ENCODE data around the gene IL1B. TPM values are rescaled to one million over a fixed set of nuclear protein-coding genes. Genes with fewer than 3 reads are reported as not detected.

The IL1B gene
- total RNA-seq, 1 experiment from 2014 or later: not detected

DNA sequence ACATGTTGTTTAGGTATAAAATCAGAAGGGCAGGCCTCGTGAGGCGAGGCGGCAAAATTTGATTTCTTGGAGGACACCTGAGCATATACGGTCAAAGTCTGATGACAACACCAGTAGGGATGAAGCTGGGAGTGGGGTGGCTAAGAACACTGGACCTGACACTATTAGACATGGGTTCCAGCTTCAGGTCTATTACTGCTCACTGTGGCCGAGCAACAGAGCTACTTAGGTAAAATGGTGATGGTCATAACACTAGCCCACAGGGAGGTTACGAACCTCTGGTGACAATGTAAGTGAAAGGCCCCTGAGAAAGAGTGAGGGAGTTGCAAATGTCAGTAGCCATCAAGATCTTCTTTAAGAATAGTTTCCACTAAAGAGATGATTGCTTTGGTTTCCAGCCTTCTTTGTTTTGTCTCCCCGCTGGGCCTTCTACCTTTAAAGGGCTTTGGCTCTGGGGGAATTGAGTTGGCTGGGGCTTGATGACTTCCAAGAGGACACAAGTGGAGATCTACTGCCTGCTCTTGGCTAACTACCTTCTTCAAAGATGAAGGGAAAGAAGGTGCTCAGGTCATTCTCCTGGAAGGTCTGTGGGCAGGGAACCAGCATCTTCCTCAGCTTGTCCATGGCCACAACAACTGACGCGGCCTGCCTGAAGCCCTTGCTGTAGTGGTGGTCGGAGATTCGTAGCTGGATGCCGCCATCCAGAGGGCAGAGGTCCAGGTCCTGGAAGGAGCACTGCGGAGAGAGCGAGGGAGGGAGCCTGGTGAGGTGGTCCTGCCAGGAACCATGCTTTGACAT lies 3.5 kb downstream of the IL1B start:
- POLR2A ChIA-PET: no interaction called here

DNA sequence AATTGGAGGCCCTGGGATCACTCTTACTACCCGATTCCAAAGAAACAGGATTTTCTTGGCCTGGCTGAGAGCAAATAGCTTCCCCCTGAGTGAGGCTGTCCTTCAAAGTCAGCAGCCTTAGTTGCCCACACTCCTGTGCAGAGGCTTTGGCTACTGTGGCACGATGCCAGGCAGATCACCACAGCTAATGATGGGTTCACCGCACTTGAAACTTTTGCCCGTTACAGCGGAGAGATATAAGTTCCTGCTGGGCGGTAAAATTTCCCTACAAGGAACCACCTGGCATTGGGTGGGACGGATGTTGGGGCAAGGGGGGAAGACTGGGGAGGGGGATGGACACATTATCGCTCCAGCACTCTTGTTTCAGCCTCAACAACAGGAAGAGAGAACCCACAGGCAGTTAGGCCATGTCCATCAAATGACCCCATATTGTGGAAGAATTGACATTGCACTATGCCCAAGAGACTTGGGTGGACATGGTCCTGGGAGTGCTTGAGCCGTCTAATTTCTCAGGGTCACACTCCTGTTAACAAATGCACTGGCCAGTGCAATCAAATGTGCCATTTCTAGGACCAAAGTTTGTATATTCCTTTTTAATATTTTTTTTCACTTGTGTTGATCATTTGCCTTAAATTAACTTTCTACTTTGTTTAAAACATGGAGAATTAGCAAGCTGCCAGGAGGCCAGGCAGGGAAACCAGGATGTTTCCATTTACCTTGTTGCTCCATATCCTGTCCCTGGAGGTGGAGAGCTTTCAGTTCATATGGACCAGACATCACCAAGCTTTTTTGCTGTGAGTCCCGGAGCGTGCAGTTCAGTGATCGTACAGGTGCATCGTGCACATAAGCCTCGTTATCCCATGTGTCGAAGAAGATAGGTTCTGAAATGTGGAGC lies 4.4 kb downstream of the IL1B start:
- ATAC-seq (no peak), DNase-seq (ENCODE audit: low read depth, low spot score) (no peak)
- in situ Hi-C loops (cut with HindIII; ENCODE audit: low pct_unique_long_range_greater_than_20kb, low sequenced_read_pairs) (no loop called here), intact Hi-C loops (cut with micrococcal nuclease; ENCODE audit: unreplicated experiment) (no loop called here)
- H3K4me1 ChIP-seq (ENCODE audit: control insufficient read depth, insufficient read depth, low read length): no peaks in the 10 kb centered on the region
- TF ChIP-seq SIN3A (IDR thresholded peaks at IDR 0.05; ENCODE audit: borderline replicate concordance, insufficient read depth, low read depth, low read length) (no peak), POLR2AphosphoS5 (IDR thresholded peaks at IDR 0.05; ENCODE audit: low read depth, low read length) (no peak), TCF7L2 (IDR thresholded peaks at IDR 0.05; ENCODE audit: low read depth, low read length) (no peak)
- TF ChIP-seq, protein P1, sequence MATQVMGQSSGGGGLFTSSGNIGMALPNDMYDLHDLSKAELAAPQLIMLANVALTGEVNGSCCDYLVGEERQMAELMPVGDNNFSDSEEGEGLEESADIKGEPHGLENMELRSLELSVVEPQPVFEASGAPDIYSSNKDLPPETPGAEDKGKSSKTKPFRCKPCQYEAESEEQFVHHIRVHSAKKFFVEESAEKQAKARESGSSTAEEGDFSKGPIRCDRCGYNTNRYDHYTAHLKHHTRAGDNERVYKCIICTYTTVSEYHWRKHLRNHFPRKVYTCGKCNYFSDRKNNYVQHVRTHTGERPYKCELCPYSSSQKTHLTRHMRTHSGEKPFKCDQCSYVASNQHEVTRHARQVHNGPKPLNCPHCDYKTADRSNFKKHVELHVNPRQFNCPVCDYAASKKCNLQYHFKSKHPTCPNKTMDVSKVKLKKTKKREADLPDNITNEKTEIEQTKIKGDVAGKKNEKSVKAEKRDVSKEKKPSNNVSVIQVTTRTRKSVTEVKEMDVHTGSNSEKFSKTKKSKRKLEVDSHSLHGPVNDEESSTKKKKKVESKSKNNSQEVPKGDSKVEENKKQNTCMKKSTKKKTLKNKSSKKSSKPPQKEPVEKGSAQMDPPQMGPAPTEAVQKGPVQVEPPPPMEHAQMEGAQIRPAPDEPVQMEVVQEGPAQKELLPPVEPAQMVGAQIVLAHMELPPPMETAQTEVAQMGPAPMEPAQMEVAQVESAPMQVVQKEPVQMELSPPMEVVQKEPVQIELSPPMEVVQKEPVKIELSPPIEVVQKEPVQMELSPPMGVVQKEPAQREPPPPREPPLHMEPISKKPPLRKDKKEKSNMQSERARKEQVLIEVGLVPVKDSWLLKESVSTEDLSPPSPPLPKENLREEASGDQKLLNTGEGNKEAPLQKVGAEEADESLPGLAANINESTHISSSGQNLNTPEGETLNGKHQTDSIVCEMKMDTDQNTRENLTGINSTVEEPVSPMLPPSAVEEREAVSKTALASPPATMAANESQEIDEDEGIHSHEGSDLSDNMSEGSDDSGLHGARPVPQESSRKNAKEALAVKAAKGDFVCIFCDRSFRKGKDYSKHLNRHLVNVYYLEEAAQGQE (IDR thresholded peaks at IDR 0.05; ENCODE audit: insufficient read depth in 1 of 2, low read depth in 2 of 2, low read length in 1 of 2): no peak
- TF ChIP-seq, protein P2, sequence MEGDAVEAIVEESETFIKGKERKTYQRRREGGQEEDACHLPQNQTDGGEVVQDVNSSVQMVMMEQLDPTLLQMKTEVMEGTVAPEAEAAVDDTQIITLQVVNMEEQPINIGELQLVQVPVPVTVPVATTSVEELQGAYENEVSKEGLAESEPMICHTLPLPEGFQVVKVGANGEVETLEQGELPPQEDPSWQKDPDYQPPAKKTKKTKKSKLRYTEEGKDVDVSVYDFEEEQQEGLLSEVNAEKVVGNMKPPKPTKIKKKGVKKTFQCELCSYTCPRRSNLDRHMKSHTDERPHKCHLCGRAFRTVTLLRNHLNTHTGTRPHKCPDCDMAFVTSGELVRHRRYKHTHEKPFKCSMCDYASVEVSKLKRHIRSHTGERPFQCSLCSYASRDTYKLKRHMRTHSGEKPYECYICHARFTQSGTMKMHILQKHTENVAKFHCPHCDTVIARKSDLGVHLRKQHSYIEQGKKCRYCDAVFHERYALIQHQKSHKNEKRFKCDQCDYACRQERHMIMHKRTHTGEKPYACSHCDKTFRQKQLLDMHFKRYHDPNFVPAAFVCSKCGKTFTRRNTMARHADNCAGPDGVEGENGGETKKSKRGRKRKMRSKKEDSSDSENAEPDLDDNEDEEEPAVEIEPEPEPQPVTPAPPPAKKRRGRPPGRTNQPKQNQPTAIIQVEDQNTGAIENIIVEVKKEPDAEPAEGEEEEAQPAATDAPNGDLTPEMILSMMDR (IDR thresholded peaks at IDR 0.05): no peak
- H3K36me3 ChIP-seq (ENCODE audit: control insufficient read depth, insufficient read depth, low read length): no peaks in the 10 kb centered on the region
- peaks cover 2% of the 10 kb centered on the region; the same call in 1 of the 2 replicates for H3K27me3 ChIP-seq (ENCODE audit: control insufficient read depth, insufficient read depth, low read length)
- POLR2A ChIA-PET: no interaction called here
- no peak overlapping the region for H3K4me3 ChIP-seq (ENCODE audit: low read depth in 2 of 2, low read length in 2 of 2)
- no peak overlapping the region for H3K27ac ChIP-seq (ENCODE audit: low read length)
- no peaks in the 10 kb centered on the region for H3K9me3 ChIP-seq (ENCODE audit: control insufficient read depth, insufficient read depth, low read depth, low read length)
- CTCF ChIA-PET: no interaction called here
- no TSS peak for BruUV-seq (replicated peaks)

More for the DNA sequence above, 3.5 kb downstream of the IL1B start:
- intact Hi-C loops (cut with micrococcal nuclease; ENCODE audit: unreplicated experiment): no loop called here
- no peaks in the 10 kb centered on the region for H3K36me3 ChIP-seq (ENCODE audit: control insufficient read depth, insufficient read depth, low read length)
- no peaks in the 10 kb centered on the region for H3K4me1 ChIP-seq (ENCODE audit: control insufficient read depth, insufficient read depth, low read length)
- ATAC-seq (no peak), DNase-seq (ENCODE audit: low read depth, low spot score) (no peak)
- CTCF ChIA-PET: no interaction called here
- no peak overlapping the region for H3K27ac ChIP-seq (ENCODE audit: low read length)
- peaks cover 2% of the 10 kb centered on the region; the same call in 1 of the 2 replicates for H3K27me3 ChIP-seq (ENCODE audit: control insufficient read depth, insufficient read depth, low read length)
- TF ChIP-seq SIN3A (IDR thresholded peaks at IDR 0.05; ENCODE audit: borderline replicate concordance, insufficient read depth, low read depth, low read length): no peak
- TF ChIP-seq, protein P2 (IDR thresholded peaks at IDR 0.05): no peak
- TF ChIP-seq, protein P1 (IDR thresholded peaks at IDR 0.05; ENCODE audit: insufficient read depth in 1 of 2, low read depth in 2 of 2, low read length in 1 of 2): no peak
- no peak for TF ChIP-seq POLR2AphosphoS5 (IDR thresholded peaks at IDR 0.05; ENCODE audit: low read depth, low read length)
- no peak for TF ChIP-seq TCF7L2 (IDR thresholded peaks at IDR 0.05; ENCODE audit: low read depth, low read length)
- in situ Hi-C loops (cut with HindIII; ENCODE audit: low pct_unique_long_range_greater_than_20kb, low sequenced_read_pairs): no loop called here
- no peak overlapping the region for H3K4me3 ChIP-seq (ENCODE audit: low read depth in 2 of 2, low read length in 2 of 2)
- BruUV-seq (replicated peaks): no TSS peak
- no peaks in the 10 kb centered on the region for H3K9me3 ChIP-seq (ENCODE audit: control insufficient read depth, insufficient read depth, low read depth, low read length)
